ENCODE data around the gene C1QL1.

GRCh38 chr17:44928950-44929720 lies 39.0 kb downstream of the C1QL1 start:
- TF ChIP-seq CTCF (IDR thresholded peaks at IDR 0.05) (no peak), EP300 (IDR thresholded peaks at IDR 0.05) (no peak)
